GM12878 (cell line): Measurements from ENCODE around the gene TMEM135. TPM values are rescaled to one million over a fixed set of nuclear protein-coding genes. Genes with fewer than 3 reads are reported as not detected.

Experiments
- ATAC-seq: fragments of 200-7000 bp; cut with Tn5 transposase; 3 replicates; pipeline ENCODE4 v1.9.1; 2020; ENCODE audit warnings: mild to moderate bottlenecking, moderate library complexity
- BruUV-seq: library from RNA; stranded (reverse); fragments of 400-500 nt; replicated peaks from 2 replicates; lab custom pipeline; 2021; lab: Mats Ljungman, UMichigan
- CTCF ChIA-PET: fragments of 300-600 bp; sonication (Branson Sonifier 250); formaldehyde crosslinking; extraction: SDS; loops from one replicate; lab custom pipeline; 2021; ENCODE audit warnings: inconsistent platforms; lab: Yijun Ruan, JAX
- POLR2A ChIA-PET: fragments of 350-600 bp; formaldehyde crosslinking; extraction: SDS; loops from one replicate; lab custom pipeline; 2021; ENCODE audit warnings: inconsistent platforms; lab: Charles Lee
- RAD21 ChIA-PET: fragments of 300-600 bp; sonication (Branson Sonifier 250); formaldehyde crosslinking; loops from one replicate; lab custom pipeline; 2023; ENCODE audit warnings: antibody characterized with exemption; ENCODE audit not compliant: unreplicated experiment; lab: Charles Lee
- SMC1A ChIA-PET: fragments of 300-600 bp; sonication (Branson Sonifier 250); formaldehyde crosslinking; loops from one replicate; lab custom pipeline; 2023; ENCODE audit not compliant: unreplicated experiment, uncharacterized antibody; lab: Charles Lee
- DNase-seq: peaks from one replicate; pipeline ENCODE4 v3.0.0-alpha.2; 2011; ENCODE audit warnings: low read depth, low spot score
- FAIRE-seq: peaks from 3 replicates; lab custom pipeline; 2011; peaks lifted over from hg19 to GRCh38; lab: Jason Lieb, UNC
- H2AFZ ChIP-seq: 2 replicates; pipeline ENCODE4 v1.6.0; 2011; ENCODE audit warnings: low read depth, low read length, control low read depth; ENCODE audit not compliant: control insufficient read depth
- H3K27ac ChIP-seq: 2 replicates; pipeline ENCODE4 v1.5.1; 2011; ENCODE audit warnings: control low read depth; ENCODE audit not compliant: control insufficient read depth, insufficient read depth
- H3K27me3 ChIP-seq, 2 experiments: replicated peaks in 1 of 2; 2 replicates each; pipeline versions ENCODE4 v1.6.0 to v1.6.1; 2011; ENCODE audit warnings: low read length in 1 of 2; ENCODE audit not compliant: control insufficient read depth in 2 of 2, insufficient read depth in 2 of 2
- H3K36me3 ChIP-seq, 2 experiments: 2 replicates each; pipeline ENCODE4 v1.5.1; 2011; ENCODE audit warnings: low read length in 1 of 2; ENCODE audit not compliant: control insufficient read depth in 2 of 2, insufficient read depth in 2 of 2
- H3K4me1 ChIP-seq: 2 replicates; pipeline ENCODE4 v1.6.1; 2011; ENCODE audit warnings: mild to moderate bottlenecking, low read length, moderate library complexity, mixed read lengths; ENCODE audit not compliant: control insufficient read depth, insufficient read depth
- H3K4me2 ChIP-seq: 2 replicates; pipeline ENCODE4 v1.6.0; 2011; ENCODE audit warnings: control low read depth; ENCODE audit not compliant: control insufficient read depth, insufficient read depth
- H3K4me3 ChIP-seq: fragments of 200-600 bp; sonication (generic); 2 replicates; pipeline ENCODE4 v1.5.1; 2016
- H3K79me2 ChIP-seq: 2 replicates; pipeline ENCODE4 v1.6.0; 2011; ENCODE audit warnings: low read length; ENCODE audit not compliant: control insufficient read depth, insufficient read depth
- H3K9ac ChIP-seq: 2 replicates; pipeline ENCODE4 v1.8.0; 2011; ENCODE audit warnings: low read length, control low read depth, mixed read lengths; ENCODE audit not compliant: control insufficient read depth, insufficient read depth
- H3K9me3 ChIP-seq: replicated peaks from 3 replicates; pipeline ENCODE4 v1.5.1; 2011; ENCODE audit warnings: mild to moderate bottlenecking, low read length; ENCODE audit not compliant: control insufficient read depth, insufficient read depth
- H4K20me1 ChIP-seq: 2 replicates; pipeline ENCODE4 v1.6.0; 2011; ENCODE audit not compliant: control insufficient read depth, insufficient read depth
- CBX5 ChIP-seq: sonication (generic); IDR thresholded peaks from 2 replicates; pipeline ENCODE4 v1.6.1; 2016; ENCODE audit warnings: low read depth, moderate library complexity, mild to moderate bottlenecking, inconsistent platforms
- MYB ChIP-seq: fragments of 150-350 bp; IDR thresholded peaks from 2 replicates; pipeline ENCODE4 v1.6.1; 2014; ENCODE audit warnings: mild to moderate bottlenecking, low read depth, low read length, borderline replicate concordance
- POLR2A ChIP-seq: IDR thresholded peaks from 2 replicates; pipeline ENCODE4 v1.6.1; 2011; ENCODE audit warnings: low read depth, mild to moderate bottlenecking, low read length
- RAD21 ChIP-seq: IDR thresholded peaks from 2 replicates; pipeline ENCODE4 v1.6.1; 2011; ENCODE audit warnings: mild to moderate bottlenecking, low read depth, low read length, moderate library complexity; ENCODE audit not compliant: insufficient read depth
- ZBTB4 ChIP-seq: fragments of 450-650 bp; formaldehyde crosslinking; IDR thresholded peaks from 2 replicates; pipeline ENCODE4 v1.4.0; 2022; ENCODE audit warnings: mild to moderate bottlenecking, moderate library complexity
- WGBS: methylation state at CpG from one replicate; pipeline ENCODE4 v1.1.6; 2016; ENCODE audit warnings: low lambda C conversion rate; ENCODE audit not compliant: insufficient replicate concordance, insufficient coverage; ENCODE audit errors: missing lambda C conversion rate; 5-methylcytosine and 5-hydroxymethylcytosine counted together
- in situ Hi-C: fragments of 300-500 bp; cut with MboI; formaldehyde crosslinking; loops from 9 replicates; pipeline ENCODE4 v1.14.3; 2018; ENCODE audit warnings: mixed read lengths
- intact Hi-C: fragments of 100-400 bp; cut with micrococcal nuclease; formaldehyde crosslinking; loops from one replicate; pipeline ENCODE4 v1.14.2; 2022; ENCODE audit not compliant: unreplicated experiment
- polyA plus RNA-seq, 11 experiments: library from polyadenylated mRNA; depleted of rRNA in 4 of 11; unstranded in 6 of 11; stranded (reverse) in 5 of 11; fragments of >200 nt; fragmentation: Nextera tagmentation in 4 of 11; fragmentation: Illumina TruSeq in 1 of 11; extraction: Ambion mirVana in 4 of 11; extraction: Trizol in 1 of 11; gene quantifications; 1 replicate in 1 of 11; 2 replicates in 10 of 11; pipeline versions ENCODE4 v1.2.1 to v1.2.3, GENCODE V29; 2011 to 2016; ENCODE audit warnings: inconsistent platforms in 2 of 11, missing spikeins in 2 of 11, low read depth in 1 of 11
- total RNA-seq, 4 experiments: library from RNA; depleted of rRNA in 3 of 4; stranded (reverse); fragments of >200 nt in 3 of 4; fragmentation: Illumina TruSeq in 1 of 4; extraction: Trizol in 1 of 4; gene quantifications; 2 replicates each; pipeline versions ENCODE4 v1.2.1 to v1.2.3, GENCODE V29; 2013 to 2021
- TF ChIP-seq, protein P1 (sequence below): IDR thresholded peaks from 2 replicates; pipeline ENCODE4 v1.6.1; 2012; ENCODE audit warnings: low read depth, low read length, improper control_type of control experiment

The TMEM135 gene
- total and polyA plus RNA-seq, 10 of the 15 experiments (the other 5 are each of a cell fraction or from before 2014, with no cell fraction given) = 7.2 to 117 (median 12.9) TPM

- no peak for TF ChIP-seq ZBTB4 (CRISPR knock-in tag)
- no peak for TF ChIP-seq CBX5
Observed at GRCh38 chr11:86996953-86997570, 40.7 kb upstream of the TMEM135 start (continued).

DNA sequence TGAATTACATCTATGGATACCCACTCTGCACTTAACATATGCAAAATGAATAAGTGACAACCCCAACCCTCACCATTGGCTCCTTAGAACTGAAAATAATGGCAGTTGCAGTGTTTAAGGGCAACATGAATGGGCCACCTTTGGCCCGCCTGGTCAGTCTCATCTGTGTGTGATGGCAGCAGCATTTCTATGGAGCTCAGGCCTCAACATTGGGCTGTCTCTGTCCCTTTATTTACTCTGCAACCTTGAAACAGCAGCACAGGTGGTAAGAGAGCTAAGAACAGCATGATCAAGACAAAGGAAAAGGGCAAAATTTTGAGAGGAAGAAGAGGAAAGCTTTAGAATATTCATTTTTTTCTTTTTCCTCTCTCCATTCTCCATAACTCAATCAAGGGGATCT lies 38.3 kb upstream of the TMEM135 start:
- ChIA-PET POLR2A (interaction anchor here (0.5 kb wide), 1 partner anchor 42 kb away, joined by 4 read pairs; no protein-coding TSS in a partner anchor), CTCF (no interaction called here), RAD21 (no interaction called here), SMC1A (interaction anchor here (0.7 to 1.2 kb wide), 3 partner anchors 9 to 289 kb away, joined by 3 read pairs; no protein-coding TSS in a partner anchor)
- no peak overlapping the region for H3K4me3 ChIP-seq
- no peak overlapping the region for H3K9ac ChIP-seq
- FAIRE-seq (no peak), ATAC-seq (no peak), DNase-seq (no peak)
- H3K27me3 ChIP-seq = no peaks in the 10 kb centered on the region
- H3K27ac ChIP-seq = no peak overlapping the region
- intact Hi-C loops = no loop called here
- in situ Hi-C loops = no loop called here
- no peaks in the 10 kb centered on the region for H3K79me2 ChIP-seq
- TF ChIP-seq RAD21 (no peak), MYB (no peak), POLR2A (no peak)
- TF ChIP-seq, protein P1, sequence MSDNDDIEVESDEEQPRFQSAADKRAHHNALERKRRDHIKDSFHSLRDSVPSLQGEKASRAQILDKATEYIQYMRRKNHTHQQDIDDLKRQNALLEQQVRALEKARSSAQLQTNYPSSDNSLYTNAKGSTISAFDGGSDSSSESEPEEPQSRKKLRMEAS = no peak
- H3K4me2 ChIP-seq = no peak overlapping the region
- H3K4me1 ChIP-seq = no peaks in the 10 kb centered on the region
- H3K36me3 ChIP-seq = no peaks in the 10 kb centered on the region
- no peaks in the 10 kb centered on the region for H3K9me3 ChIP-seq
- no TSS peak for BruUV-seq
- WGBS = 33% methylated on average over 1 of the region's 1 CpG
- no peaks in the 10 kb centered on the region for H4K20me1 ChIP-seq
- no peak overlapping the region for H2AFZ ChIP-seq
